Endodermal cell (in vitro differentiated cells): ENCODE results near the gene CD276. TPM values are rescaled to one million over a fixed set of nuclear protein-coding genes. Genes with fewer than 3 reads are reported as not detected.

Experiments
- DNase-seq: peaks from one replicate; pipeline ENCODE4 v3.0.0-alpha.2; 2017
- H3K27ac ChIP-seq: 2 replicates; pipeline ENCODE4 v1.5.1; 2013; ENCODE audit warnings: mild to moderate bottlenecking, low read depth, low read length, moderate library complexity
- H3K27me3 ChIP-seq: 2 replicates; pipeline ENCODE4 v1.6.1; 2013; ENCODE audit warnings: mild to moderate bottlenecking, low read length, moderate library complexity; ENCODE audit not compliant: insufficient read depth, control insufficient read depth, poor library complexity, severe bottlenecking
- H3K36me3 ChIP-seq: 2 replicates; pipeline ENCODE4 v1.7.0; 2013; ENCODE audit warnings: mild to moderate bottlenecking, low read length, moderate library complexity; ENCODE audit not compliant: control insufficient read depth, insufficient read depth
- H3K4me1 ChIP-seq: one replicate; pipeline ENCODE4 v1.7.0; 2013; ENCODE audit warnings: low read length; ENCODE audit not compliant: control insufficient read depth, insufficient read depth
- H3K4me3 ChIP-seq: 2 replicates; pipeline ENCODE4 v1.5.1; 2013; ENCODE audit warnings: mild to moderate bottlenecking, low read length, moderate library complexity
- H3K9ac ChIP-seq: 2 replicates; pipeline ENCODE4 v1.6.1; 2013; ENCODE audit warnings: mild to moderate bottlenecking, low read length, moderate library complexity; ENCODE audit not compliant: poor library complexity, severe bottlenecking; ENCODE audit errors: extremely low read depth
- H3K9me3 ChIP-seq: 2 replicates; pipeline ENCODE4 v1.6.1; 2013; ENCODE audit warnings: mild to moderate bottlenecking, low read length, moderate library complexity; ENCODE audit not compliant: control insufficient read depth
- H3K27ac Mint-ChIP-seq: 2 replicates; pipeline ENCODE4 v1.8.0; 2020; ENCODE audit warnings: mixed read lengths
- H3K27me3 Mint-ChIP-seq: 2 replicates; pipeline ENCODE4 v1.8.0; 2021; ENCODE audit warnings: mild to moderate bottlenecking, mixed read lengths; ENCODE audit not compliant: insufficient read depth
- H3K36me3 Mint-ChIP-seq: 2 replicates; pipeline ENCODE4 v1.8.0; 2020; ENCODE audit warnings: low read depth, mixed read lengths
- H3K4me1 Mint-ChIP-seq: 2 replicates; pipeline ENCODE4 v1.8.0; 2020; ENCODE audit warnings: mixed read lengths
- H3K4me3 Mint-ChIP-seq: 2 replicates; pipeline ENCODE4 v1.8.0; 2020; ENCODE audit warnings: mild to moderate bottlenecking, moderate library complexity, mixed read lengths
- H3K9me3 Mint-ChIP-seq: 2 replicates; pipeline ENCODE4 v1.8.0; 2020; ENCODE audit warnings: mild to moderate bottlenecking, mixed read lengths
- WGBS, 2 experiments: methylation state at CpG; one replicate each; pipeline versions ENCODE4 v1.1.5 to v1.1.7; 2013; ENCODE audit warnings: missing lambda C conversion rate in 2 of 2, mixed read lengths in 1 of 2; ENCODE audit not compliant: insufficient coverage in 1 of 2, insufficient read length in 1 of 2; 5-methylcytosine and 5-hydroxymethylcytosine counted together
- total RNA-seq, 2 donors: library from RNA; stranded (reverse); fragmentation: NEBNext Ultra II Directional in 1 of 2; extraction: Animal tissue kit (Norgen Biotek cat#: 25700) in 1 of 2; gene quantifications; 2 replicates in 1 of 2; 3 replicates in 1 of 2; pipeline ENCODE4 v1.2.1, GENCODE V29; 2021
- TF ChIP-seq, protein P1 (sequence below): fragments of 200-600 bp; sonication (generic); conservative IDR thresholded peaks from 2 replicates; pipeline ENCODE4 v1.5.0; 2021; ENCODE audit warnings: antibody characterized with exemption, mild to moderate bottlenecking

The CD276 gene
- total RNA-seq, 2 donors from 2014 or later, result 122 to 133 TPM

DNA sequence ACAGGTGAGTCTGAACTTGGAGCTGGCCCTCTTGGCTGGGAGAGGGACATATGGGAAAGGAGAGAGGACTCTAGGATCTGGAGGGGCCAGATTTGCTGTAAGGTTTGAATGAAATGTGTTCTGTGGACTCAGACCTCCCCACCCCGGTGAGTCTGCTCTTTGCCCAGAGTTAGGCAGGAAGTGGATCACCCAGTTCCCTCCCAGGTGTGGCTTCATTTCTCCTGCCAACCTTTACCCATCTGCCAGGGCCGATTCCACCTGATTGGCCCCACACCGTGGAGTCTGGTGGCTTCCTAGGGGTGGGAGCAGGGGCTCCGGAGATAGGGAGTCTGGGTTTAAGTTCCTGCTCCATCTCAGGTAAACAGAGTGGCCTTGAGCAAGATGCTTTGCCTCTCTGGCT is 25.5 kb downstream of the CD276 start:
- Mint-ChIP-seq H3K27ac (no peak overlapping the region), H3K9me3 (no peaks in the 10 kb centered on the region), H3K36me3 (peaks cover 71% of the 10 kb centered on the region), H3K4me1 (no peaks in the 10 kb centered on the region), H3K4me3 (no peak overlapping the region), H3K27me3 (no peaks in the 10 kb centered on the region)
- DNase-seq, result no peak
- H3K9ac ChIP-seq, result no peak overlapping the region
- peaks cover 78% of the 10 kb centered on the region for H3K36me3 ChIP-seq
- H3K4me3 ChIP-seq, result no peak overlapping the region
- 86 to 100% methylated on average over 3 to 4 of the region's 4 CpGs for WGBS, 2 experiments
- TF ChIP-seq, protein P1, sequence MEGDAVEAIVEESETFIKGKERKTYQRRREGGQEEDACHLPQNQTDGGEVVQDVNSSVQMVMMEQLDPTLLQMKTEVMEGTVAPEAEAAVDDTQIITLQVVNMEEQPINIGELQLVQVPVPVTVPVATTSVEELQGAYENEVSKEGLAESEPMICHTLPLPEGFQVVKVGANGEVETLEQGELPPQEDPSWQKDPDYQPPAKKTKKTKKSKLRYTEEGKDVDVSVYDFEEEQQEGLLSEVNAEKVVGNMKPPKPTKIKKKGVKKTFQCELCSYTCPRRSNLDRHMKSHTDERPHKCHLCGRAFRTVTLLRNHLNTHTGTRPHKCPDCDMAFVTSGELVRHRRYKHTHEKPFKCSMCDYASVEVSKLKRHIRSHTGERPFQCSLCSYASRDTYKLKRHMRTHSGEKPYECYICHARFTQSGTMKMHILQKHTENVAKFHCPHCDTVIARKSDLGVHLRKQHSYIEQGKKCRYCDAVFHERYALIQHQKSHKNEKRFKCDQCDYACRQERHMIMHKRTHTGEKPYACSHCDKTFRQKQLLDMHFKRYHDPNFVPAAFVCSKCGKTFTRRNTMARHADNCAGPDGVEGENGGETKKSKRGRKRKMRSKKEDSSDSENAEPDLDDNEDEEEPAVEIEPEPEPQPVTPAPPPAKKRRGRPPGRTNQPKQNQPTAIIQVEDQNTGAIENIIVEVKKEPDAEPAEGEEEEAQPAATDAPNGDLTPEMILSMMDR, result no peak
- H3K27me3 ChIP-seq, result no peaks in the 10 kb centered on the region
- H3K27ac ChIP-seq, result no peak overlapping the region
- no peaks in the 10 kb centered on the region for H3K4me1 ChIP-seq
- H3K9me3 ChIP-seq, result no peaks in the 10 kb centered on the region

DNA sequence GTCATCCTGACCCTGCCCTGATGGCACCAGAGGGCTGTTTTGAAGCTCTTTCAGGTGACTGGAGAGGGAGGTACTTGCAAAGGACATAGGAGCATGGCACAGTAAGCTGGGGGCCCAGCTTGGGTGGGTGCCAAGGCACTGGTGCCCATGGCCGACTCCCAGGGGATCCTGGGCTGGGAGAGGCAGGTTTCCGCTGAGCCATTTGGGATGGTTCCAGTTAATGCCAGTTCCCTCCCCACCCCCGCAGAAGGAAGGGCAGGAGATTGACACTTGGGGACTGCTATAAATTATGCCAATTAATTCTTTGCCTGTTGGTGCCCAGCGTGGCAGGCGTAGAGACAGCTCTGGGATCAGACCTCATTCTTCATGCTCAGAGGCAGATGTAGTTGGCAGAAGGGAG is 26.1 kb downstream of the CD276 start:
- 94 to 100% methylated on average over 4 to 5 of the region's 5 CpGs for WGBS, 2 experiments
- no peak overlapping the region for H3K27ac Mint-ChIP-seq

DNA sequence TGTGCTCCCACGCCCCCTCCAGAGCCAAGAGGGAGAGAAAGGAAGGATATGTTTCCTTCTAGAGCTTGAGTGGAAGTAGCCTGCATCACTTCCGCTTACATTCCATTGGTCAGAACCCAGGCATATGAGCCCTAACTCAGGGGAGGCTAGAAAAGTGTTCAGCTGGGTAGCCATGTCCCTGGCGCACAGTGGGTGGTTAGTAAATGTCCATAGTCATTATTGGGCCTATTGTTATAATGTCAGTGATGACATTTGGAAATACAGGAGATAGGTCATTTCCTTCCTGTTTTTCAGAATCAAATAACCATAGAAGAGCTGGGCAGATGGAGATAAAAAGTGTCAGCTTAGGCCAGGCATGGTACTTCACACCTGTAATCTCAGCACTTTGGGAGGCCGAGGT is 27.3 kb downstream of the CD276 start:
- Histone ChIP-seq H3K36me3 (peaks cover 66% of the 10 kb centered on the region), H3K9ac (no peak overlapping the region), H3K4me3 (no peak overlapping the region), H3K4me1 (no peaks in the 10 kb centered on the region), H3K27ac (no peak overlapping the region), H3K9me3 (no peaks in the 10 kb centered on the region), H3K27me3 (no peaks in the 10 kb centered on the region)
- TF ChIP-seq, protein P1, result no peak
- Mint-ChIP-seq H3K27me3 (no peaks in the 10 kb centered on the region), H3K4me1 (no peaks in the 10 kb centered on the region), H3K27ac (no peak overlapping the region), H3K4me3 (no peak overlapping the region), H3K9me3 (no peaks in the 10 kb centered on the region), H3K36me3 (peaks cover 56% of the 10 kb centered on the region)
- WGBS, 2 experiments, result 100% methylated on average over 2 to 4 of the region's 4 CpGs
- DNase-seq, result no peak

More for the DNA sequence above, 26.1 kb downstream of the CD276 start:
- H3K27me3 Mint-ChIP-seq, result no peaks in the 10 kb centered on the region
- Histone ChIP-seq H3K9ac (no peak overlapping the region), H3K4me1 (no peaks in the 10 kb centered on the region), H3K27ac (no peak overlapping the region), H3K36me3 (peaks cover 76% of the 10 kb centered on the region), H3K27me3 (no peaks in the 10 kb centered on the region), H3K9me3 (no peaks in the 10 kb centered on the region), H3K4me3 (no peak overlapping the region)
- H3K4me1 Mint-ChIP-seq, result no peaks in the 10 kb centered on the region
- TF ChIP-seq, protein P1, result no peak
- H3K9me3 Mint-ChIP-seq, result no peaks in the 10 kb centered on the region
- H3K36me3 Mint-ChIP-seq, result peaks cover 65% of the 10 kb centered on the region
- DNase-seq, result no peak
- H3K4me3 Mint-ChIP-seq, result no peak overlapping the region
